ENCODE results near the gene CACNG3. TPM values are rescaled to one million over a fixed set of nuclear protein-coding genes. Genes with fewer than 3 reads are reported as not detected.

Gene CACNG3
- total and polyA plus RNA-seq, 12 donors, result 0.55 to 1.6 (median 1.2) TPM; not detected in 6

- H3K36me3 ChIP-seq (replicated peaks in 1 of 2), result no peaks in the 10 kb centered on the region
- no peak for TF ChIP-seq CTCF (IDR thresholded peaks at IDR 0.05)
- no peak for TF ChIP-seq POLR2A (IDR thresholded peaks at IDR 0.05)
- no peaks in the 10 kb centered on the region for H3K9me3 ChIP-seq (replicated peaks in 1 of 3)
- no peak overlapping the region for H3K4me3 ChIP-seq
- DNase-seq, result no peak
- no peaks in the 10 kb centered on the region for H3K27me3 ChIP-seq
- WGBS, 4 donors, result 53 to 65% (median 60%) methylated on average over 5 of the region's 5 CpGs
- H3K27ac ChIP-seq, result no peak overlapping the region
- H3K4me1 ChIP-seq (replicated peaks in 1 of 2), result no peaks in the 10 kb centered on the region
- intact Hi-C loops (cut with DNase I), result no loop called here
Observed at GRCh38 chr16:24319126-24319814, 63.1 kb downstream of the CACNG3 start.

GRCh38 chr16:24322106-24322505 lies 66.0 kb downstream of the CACNG3 start:
- H3K36me3 ChIP-seq (replicated peaks in 1 of 2), result no peaks in the 10 kb centered on the region
- no peak for TF ChIP-seq CTCF (IDR thresholded peaks at IDR 0.05)
- no peaks in the 10 kb centered on the region for H3K4me1 ChIP-seq (replicated peaks in 1 of 2)
- no peaks in the 10 kb centered on the region for H3K27me3 ChIP-seq
- H3K4me3 ChIP-seq, result no peak overlapping the region
- WGBS, 4 donors, result 37 to 44% (median 39%) methylated on average over 8 to 10 of the region's 10 CpGs
- no peaks in the 10 kb centered on the region for H3K9me3 ChIP-seq (replicated peaks in 1 of 3)
- intact Hi-C loops (cut with DNase I), result no loop called here
- no peak for DNase-seq
- H3K27ac ChIP-seq, result no peak overlapping the region

GRCh38 chr16:24324421-24324820 lies 68.3 kb downstream of the CACNG3 start:
- 45 to 63% (median 55%) methylated on average over 1 of the region's 1 CpG for WGBS, 4 donors

GRCh38 chr16:24328835-24329452 lies 72.8 kb downstream of the CACNG3 start:
- no peaks in the 10 kb centered on the region for H3K36me3 ChIP-seq (replicated peaks in 1 of 2)
- TF ChIP-seq CTCF (IDR thresholded peaks at IDR 0.05) (no peak), POLR2A (IDR thresholded peaks at IDR 0.05) (no peak)
- DNase-seq, result peak in 1 of 7 donors; percentile 58
- 56 to 71% (median 61%) methylated on average over 12 to 14 of the region's 14 CpGs for WGBS, 4 donors
- H3K9me3 ChIP-seq (replicated peaks in 1 of 3), result no peaks in the 10 kb centered on the region
- no peaks in the 10 kb centered on the region for H3K27me3 ChIP-seq
- H3K4me1 ChIP-seq (replicated peaks in 1 of 2), result no peaks in the 10 kb centered on the region
- intact Hi-C loops (cut with DNase I), result no loop called here
- H3K27ac ChIP-seq, result no peak overlapping the region
- H3K4me3 ChIP-seq, result no peak overlapping the region

More at GRCh38 chr16:24324421-24324820, 68.3 kb downstream of the CACNG3 start:
- no peak overlapping the region for H3K27ac ChIP-seq
- DNase-seq, result no peak
- H3K9me3 ChIP-seq (replicated peaks in 1 of 3), result no peaks in the 10 kb centered on the region
- H3K27me3 ChIP-seq, result no peaks in the 10 kb centered on the region
- H3K4me1 ChIP-seq (replicated peaks in 1 of 2), result no peaks in the 10 kb centered on the region
- intact Hi-C loops (cut with DNase I), result no loop called here
- H3K4me3 ChIP-seq, result no peak overlapping the region
- TF ChIP-seq POLR2A (IDR thresholded peaks at IDR 0.05) (no peak), CTCF (IDR thresholded peaks at IDR 0.05) (no peak)
- no peaks in the 10 kb centered on the region for H3K36me3 ChIP-seq (replicated peaks in 1 of 2)

All from adrenal gland (tissue), 12 donors.